ENCODE measurements around the gene DMRT3.
A peak's percentile ranks its signal among the peaks of the same experiment; 100 is the strongest.

DMRT3 gene

GRCh38 chr9:971901-972500, 4.5 kb upstream of the DMRT3 start:
- peaks cover 99% of the 10 kb centered on the region for H3K27me3 ChIP-seq (ENCODE audit: control insufficient read depth, insufficient read depth, low read length)
- no peaks in the 10 kb centered on the region for H3K36me3 ChIP-seq (ENCODE audit: control insufficient read depth, insufficient read depth, low read length)

GRCh38 chr9:972501-973294, 3.8 kb upstream of the DMRT3 start:
- peaks cover 99% of the 10 kb centered on the region for H3K27me3 ChIP-seq (ENCODE audit: control insufficient read depth, insufficient read depth, low read length)
- no peak overlapping the region for H3K27ac ChIP-seq (ENCODE audit: low read depth, low read length)
- H3K9ac ChIP-seq (ENCODE audit: low read length), result peak overlapping the region; percentile 22
- no peaks in the 10 kb centered on the region for H3K9me3 ChIP-seq (ENCODE audit: control insufficient read depth, insufficient read depth, low read depth, low read length)
- H3K36me3 ChIP-seq (ENCODE audit: control insufficient read depth, insufficient read depth, low read length), result no peaks in the 10 kb centered on the region
- H3K4me1 ChIP-seq (ENCODE audit: control insufficient read depth, insufficient read depth, low read length), result peaks cover 41% of the 10 kb centered on the region
- peak overlapping the region; percentile 67 for H3K4me3 ChIP-seq (ENCODE audit: low read depth, low read length)

More at GRCh38 chr9:971901-972500, 4.5 kb upstream of the DMRT3 start:
- Histone ChIP-seq H3K4me3 (ENCODE audit: low read depth, low read length) (peak overlapping the region; percentile 67), H3K9me3 (ENCODE audit: control insufficient read depth, insufficient read depth, low read depth, low read length) (no peaks in the 10 kb centered on the region), H3K4me1 (ENCODE audit: control insufficient read depth, insufficient read depth, low read length) (peaks cover 41% of the 10 kb centered on the region), H3K27ac (ENCODE audit: low read depth, low read length) (no peak overlapping the region), H3K9ac (ENCODE audit: low read length) (peak overlapping the region; percentile 22)

GRCh38 chr9:973295-973834, 3.1 kb upstream of the DMRT3 start:
- Histone ChIP-seq H3K27ac (ENCODE audit: low read depth, low read length) (no peak overlapping the region), H3K27me3 (ENCODE audit: control insufficient read depth, insufficient read depth, low read length) (peaks cover 99% of the 10 kb centered on the region), H3K9me3 (ENCODE audit: control insufficient read depth, insufficient read depth, low read depth, low read length) (no peaks in the 10 kb centered on the region), H3K4me3 (ENCODE audit: low read depth, low read length) (peak overlapping the region; percentile 67), H3K4me1 (ENCODE audit: control insufficient read depth, insufficient read depth, low read length) (peaks cover 40% of the 10 kb centered on the region), H3K36me3 (ENCODE audit: control insufficient read depth, insufficient read depth, low read length) (no peaks in the 10 kb centered on the region), H3K9ac (ENCODE audit: low read length) (no peak overlapping the region)

- Histone ChIP-seq H3K4me1 (ENCODE audit: control insufficient read depth, insufficient read depth, low read length) (peaks cover 40% of the 10 kb centered on the region), H3K36me3 (ENCODE audit: control insufficient read depth, insufficient read depth, low read length) (no peaks in the 10 kb centered on the region), H3K27me3 (ENCODE audit: control insufficient read depth, insufficient read depth, low read length) (peaks cover 99% of the 10 kb centered on the region), H3K9me3 (ENCODE audit: control insufficient read depth, insufficient read depth, low read depth, low read length) (no peaks in the 10 kb centered on the region), H3K27ac (ENCODE audit: low read depth, low read length) (no peak overlapping the region), H3K9ac (ENCODE audit: low read length) (no peak overlapping the region), H3K4me3 (ENCODE audit: low read depth, low read length) (0 out of 2 replicates have a peak overlapping the region, but pooled peaks have one; percentile 2)
Measured at GRCh38 chr9:974031-974995, 2.1 kb upstream of the DMRT3 start.

- no peaks in the 10 kb centered on the region for H3K36me3 ChIP-seq (ENCODE audit: control insufficient read depth, insufficient read depth, low read length)
- peaks cover 99% of the 10 kb centered on the region for H3K27me3 ChIP-seq (ENCODE audit: control insufficient read depth, insufficient read depth, low read length)
- no peak overlapping the region for H3K27ac ChIP-seq (ENCODE audit: low read depth, low read length)
- H3K9ac ChIP-seq (ENCODE audit: low read length), result no peak overlapping the region
- H3K4me3 ChIP-seq (ENCODE audit: low read depth, low read length), result peak overlapping the region; percentile 62; the same call in 1 of the 2 replicates
- no peaks in the 10 kb centered on the region for H3K9me3 ChIP-seq (ENCODE audit: control insufficient read depth, insufficient read depth, low read depth, low read length)
- H3K4me1 ChIP-seq (ENCODE audit: control insufficient read depth, insufficient read depth, low read length), result peaks cover 33% of the 10 kb centered on the region
Measured at GRCh38 chr9:974996-975739, 1.3 kb upstream of the DMRT3 start.

GRCh38 chr9:975740-976257, 656 bp upstream of the DMRT3 start:
- Histone ChIP-seq H3K27ac (ENCODE audit: low read depth, low read length) (no peak overlapping the region), H3K9ac (ENCODE audit: low read length) (no peak overlapping the region), H3K4me1 (ENCODE audit: control insufficient read depth, insufficient read depth, low read length) (peaks cover 27% of the 10 kb centered on the region), H3K9me3 (ENCODE audit: control insufficient read depth, insufficient read depth, low read depth, low read length) (no peaks in the 10 kb centered on the region), H3K27me3 (ENCODE audit: control insufficient read depth, insufficient read depth, low read length) (peaks cover 99% of the 10 kb centered on the region), H3K4me3 (ENCODE audit: low read depth, low read length) (peak overlapping the region; percentile 62), H3K36me3 (ENCODE audit: control insufficient read depth, insufficient read depth, low read length) (no peaks in the 10 kb centered on the region)

GRCh38 chr9:976943-977837, 735 bp downstream of the DMRT3 start:
- H3K27me3 ChIP-seq (ENCODE audit: control insufficient read depth, insufficient read depth, low read length), result peaks cover 100% of the 10 kb centered on the region
- H3K9ac ChIP-seq (ENCODE audit: low read length), result no peak overlapping the region
- H3K4me3 ChIP-seq (ENCODE audit: low read depth, low read length), result peak overlapping the region; percentile 59
- no peaks in the 10 kb centered on the region for H3K9me3 ChIP-seq (ENCODE audit: control insufficient read depth, insufficient read depth, low read depth, low read length)
- no peak overlapping the region for H3K27ac ChIP-seq (ENCODE audit: low read depth, low read length)
- H3K36me3 ChIP-seq (ENCODE audit: control insufficient read depth, insufficient read depth, low read length), result no peaks in the 10 kb centered on the region
- H3K4me1 ChIP-seq (ENCODE audit: control insufficient read depth, insufficient read depth, low read length), result peaks cover 30% of the 10 kb centered on the region

GRCh38 chr9:977838-978830, 1.7 kb downstream of the DMRT3 start:
- H3K9ac ChIP-seq (ENCODE audit: low read length), result no peak overlapping the region
- H3K36me3 ChIP-seq (ENCODE audit: control insufficient read depth, insufficient read depth, low read length), result no peaks in the 10 kb centered on the region
- H3K4me1 ChIP-seq (ENCODE audit: control insufficient read depth, insufficient read depth, low read length), result peaks cover 21% of the 10 kb centered on the region
- no peak overlapping the region for H3K27ac ChIP-seq (ENCODE audit: low read depth, low read length)
- peak overlapping the region; percentile 59 for H3K4me3 ChIP-seq (ENCODE audit: low read depth, low read length)
- H3K9me3 ChIP-seq (ENCODE audit: control insufficient read depth, insufficient read depth, low read depth, low read length), result no peaks in the 10 kb centered on the region
- H3K27me3 ChIP-seq (ENCODE audit: control insufficient read depth, insufficient read depth, low read length), result peaks cover 100% of the 10 kb centered on the region

- Histone ChIP-seq H3K9ac (ENCODE audit: low read length) (no peak overlapping the region), H3K27me3 (ENCODE audit: control insufficient read depth, insufficient read depth, low read length) (peaks cover 98% of the 10 kb centered on the region), H3K27ac (ENCODE audit: low read depth, low read length) (no peak overlapping the region), H3K9me3 (ENCODE audit: control insufficient read depth, insufficient read depth, low read depth, low read length) (no peaks in the 10 kb centered on the region), H3K4me1 (ENCODE audit: control insufficient read depth, insufficient read depth, low read length) (peaks cover 13% of the 10 kb centered on the region), H3K4me3 (ENCODE audit: low read depth, low read length) (no peak overlapping the region), H3K36me3 (ENCODE audit: control insufficient read depth, insufficient read depth, low read length) (no peaks in the 10 kb centered on the region)
Measured at GRCh38 chr9:979983-980382, 3.5 kb downstream of the DMRT3 start.
